Measurements from ENCODE around the gene FRMD3. TPM values are rescaled to one million over a fixed set of nuclear protein-coding genes. Genes with fewer than 3 reads are reported as not detected.

The FRMD3 gene
- total RNA-seq, 1 donor from 2014 or later: 0.40 TPM

DNA sequence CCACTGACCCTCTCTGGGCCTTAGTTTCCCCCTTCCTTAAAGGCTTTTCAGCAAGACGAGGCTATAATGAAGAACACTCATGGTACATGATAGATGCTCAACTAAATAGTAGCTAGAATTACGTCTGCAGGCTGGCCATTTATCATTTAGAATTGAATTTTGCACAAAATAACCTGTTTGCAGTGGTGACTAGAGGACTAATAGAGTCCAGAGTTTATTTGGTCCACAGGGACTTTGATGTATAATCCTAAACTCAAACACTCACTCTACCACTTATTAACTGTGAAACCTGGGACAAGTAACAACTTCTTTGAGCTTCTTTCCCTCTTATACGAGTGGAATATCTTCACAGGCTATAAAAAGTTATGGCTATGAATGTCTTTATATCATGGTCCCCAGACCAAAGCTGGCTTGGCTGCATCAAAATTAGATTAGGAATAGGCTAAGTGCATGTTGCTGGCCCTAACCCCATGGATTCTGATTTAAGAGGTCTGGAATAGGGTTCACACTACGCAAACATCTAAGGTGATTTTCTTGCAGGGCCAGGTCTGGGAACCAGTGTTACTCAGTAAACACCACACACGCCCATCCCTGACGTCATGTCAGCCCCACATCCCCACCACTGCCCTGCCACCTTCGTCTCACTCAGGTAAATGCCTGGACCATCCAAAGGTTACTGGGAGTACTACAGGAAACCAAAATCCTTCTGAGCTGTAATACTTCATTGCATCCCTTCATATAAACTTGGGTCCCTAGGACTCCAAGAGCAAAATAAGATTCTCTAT is 150.6 kb downstream of the FRMD3 start:
- TF ChIP-seq, protein P1, sequence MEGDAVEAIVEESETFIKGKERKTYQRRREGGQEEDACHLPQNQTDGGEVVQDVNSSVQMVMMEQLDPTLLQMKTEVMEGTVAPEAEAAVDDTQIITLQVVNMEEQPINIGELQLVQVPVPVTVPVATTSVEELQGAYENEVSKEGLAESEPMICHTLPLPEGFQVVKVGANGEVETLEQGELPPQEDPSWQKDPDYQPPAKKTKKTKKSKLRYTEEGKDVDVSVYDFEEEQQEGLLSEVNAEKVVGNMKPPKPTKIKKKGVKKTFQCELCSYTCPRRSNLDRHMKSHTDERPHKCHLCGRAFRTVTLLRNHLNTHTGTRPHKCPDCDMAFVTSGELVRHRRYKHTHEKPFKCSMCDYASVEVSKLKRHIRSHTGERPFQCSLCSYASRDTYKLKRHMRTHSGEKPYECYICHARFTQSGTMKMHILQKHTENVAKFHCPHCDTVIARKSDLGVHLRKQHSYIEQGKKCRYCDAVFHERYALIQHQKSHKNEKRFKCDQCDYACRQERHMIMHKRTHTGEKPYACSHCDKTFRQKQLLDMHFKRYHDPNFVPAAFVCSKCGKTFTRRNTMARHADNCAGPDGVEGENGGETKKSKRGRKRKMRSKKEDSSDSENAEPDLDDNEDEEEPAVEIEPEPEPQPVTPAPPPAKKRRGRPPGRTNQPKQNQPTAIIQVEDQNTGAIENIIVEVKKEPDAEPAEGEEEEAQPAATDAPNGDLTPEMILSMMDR (IDR thresholded peaks at IDR 0.05; ENCODE audit: unreplicated experiment): no peak
- peaks cover 14% of the 10 kb centered on the region for H3K9me3 Mint-ChIP-seq
- no peaks in the 10 kb centered on the region for H3K36me3 Mint-ChIP-seq
- H3K27me3 Mint-ChIP-seq (ENCODE audit: low read depth): peaks cover 29% of the 10 kb centered on the region
- no peaks in the 10 kb centered on the region for H3K4me1 Mint-ChIP-seq
- DNase-seq (ENCODE audit: low spot score in 2 of 2, unreplicated experiment in 2 of 2): no peak
- no peak overlapping the region for H3K27ac Mint-ChIP-seq
- no peak overlapping the region for H3K4me3 Mint-ChIP-seq

DNA sequence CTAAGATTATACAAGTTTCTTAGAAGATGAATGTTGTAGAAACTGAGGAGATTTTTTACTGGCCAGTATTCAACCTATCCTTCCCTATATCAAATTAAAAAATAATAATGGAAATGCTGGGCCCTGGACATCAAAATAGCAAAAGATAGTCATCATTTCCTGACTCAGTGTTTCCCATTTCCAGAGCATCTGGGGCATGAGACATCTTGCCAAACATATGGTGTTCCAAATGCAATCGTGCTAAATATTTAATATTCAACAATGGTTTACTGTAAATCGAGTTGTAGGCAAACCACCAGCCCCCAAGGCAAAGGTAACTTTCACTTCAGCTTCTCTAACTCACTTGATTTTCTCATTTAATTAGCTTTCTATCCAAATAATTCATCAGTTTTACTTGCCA is 152.9 kb downstream of the FRMD3 start:
- TF ChIP-seq, protein P1 (IDR thresholded peaks at IDR 0.05; ENCODE audit: unreplicated experiment): no peak
- Mint-ChIP-seq H3K27me3 (ENCODE audit: low read depth) (peaks cover 12% of the 10 kb centered on the region), H3K4me1 (no peaks in the 10 kb centered on the region), H3K27ac (no peak overlapping the region), H3K9me3 (peaks cover 15% of the 10 kb centered on the region), H3K36me3 (no peaks in the 10 kb centered on the region), H3K4me3 (no peak overlapping the region)
- DNase-seq (ENCODE audit: low spot score in 2 of 2, unreplicated experiment in 2 of 2): no peak

DNA sequence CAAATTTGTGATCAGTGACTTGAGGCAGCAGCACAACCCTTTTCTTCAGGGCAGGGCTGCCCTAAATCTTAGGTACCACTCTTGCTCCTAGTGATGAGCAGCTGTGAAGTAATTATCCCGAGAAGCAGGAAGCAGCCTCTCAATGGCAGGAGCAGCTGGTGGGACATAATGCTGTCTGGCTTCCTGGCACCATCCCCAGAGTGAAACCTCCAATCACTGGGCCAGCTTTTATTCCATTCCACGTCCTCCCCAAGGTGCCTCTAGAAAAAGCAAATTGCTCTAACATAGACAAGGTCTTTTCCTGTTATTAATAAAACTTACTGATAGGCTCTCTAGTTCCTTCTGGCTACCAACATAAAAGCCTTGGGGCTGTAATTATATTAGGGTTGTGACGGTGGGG is 154.0 kb downstream of the FRMD3 start:
- Mint-ChIP-seq H3K27ac (no peak overlapping the region), H3K36me3 (no peaks in the 10 kb centered on the region), H3K27me3 (ENCODE audit: low read depth) (peaks cover 12% of the 10 kb centered on the region), H3K9me3 (peaks cover 20% of the 10 kb centered on the region), H3K4me1 (no peaks in the 10 kb centered on the region), H3K4me3 (no peak overlapping the region)
- DNase-seq (ENCODE audit: low spot score in 2 of 2, unreplicated experiment in 2 of 2): no peak
- TF ChIP-seq, protein P1 (IDR thresholded peaks at IDR 0.05; ENCODE audit: unreplicated experiment): no peak

DNA sequence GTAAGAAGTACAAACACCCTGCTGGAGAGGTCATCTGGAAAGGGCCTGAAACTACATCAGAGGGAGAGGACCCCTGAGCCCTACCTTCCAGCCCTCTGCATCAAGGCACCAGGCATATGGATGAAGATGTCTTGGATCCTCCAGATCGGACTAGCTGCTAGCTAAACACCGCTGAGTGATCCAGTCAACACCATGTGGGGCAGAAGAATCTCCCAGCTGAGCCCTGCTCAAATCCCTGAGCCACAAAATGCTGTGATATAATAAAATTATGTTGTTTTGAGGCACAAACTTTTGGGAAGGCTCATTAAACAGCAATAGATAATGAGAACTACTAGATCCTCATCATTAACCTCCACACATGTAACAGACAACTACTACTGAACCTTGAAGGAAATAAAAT is 155.2 kb downstream of the FRMD3 start:
- Mint-ChIP-seq H3K4me1 (no peaks in the 10 kb centered on the region), H3K27ac (no peak overlapping the region), H3K9me3 (peaks cover 20% of the 10 kb centered on the region), H3K36me3 (no peaks in the 10 kb centered on the region), H3K27me3 (ENCODE audit: low read depth) (peaks cover 12% of the 10 kb centered on the region), H3K4me3 (no peak overlapping the region)
- TF ChIP-seq, protein P1 (IDR thresholded peaks at IDR 0.05; ENCODE audit: unreplicated experiment): no peak
- DNase-seq (ENCODE audit: low spot score in 2 of 2, unreplicated experiment in 2 of 2): no peak

DNA sequence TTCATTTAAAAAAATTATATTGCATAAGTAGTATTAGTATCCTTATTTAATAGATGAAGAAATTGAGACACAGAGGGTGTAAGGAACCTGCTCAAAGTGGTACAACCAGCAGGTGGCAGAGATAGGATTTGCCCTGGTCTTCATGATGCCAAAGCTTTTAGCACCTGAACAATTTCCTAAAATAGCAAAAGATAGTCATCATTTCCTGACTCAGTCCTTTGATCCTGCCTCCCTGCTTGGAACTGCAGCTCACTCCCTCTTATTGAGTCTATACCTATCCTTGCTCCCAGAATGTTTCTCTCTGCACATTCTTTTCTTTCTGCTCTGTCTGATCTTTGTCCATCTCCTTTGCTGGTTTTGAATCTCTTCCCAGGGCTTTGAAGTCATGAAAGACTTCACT is 155.8 kb downstream of the FRMD3 start:
- no peaks in the 10 kb centered on the region for H3K36me3 Mint-ChIP-seq
- peaks cover 20% of the 10 kb centered on the region for H3K9me3 Mint-ChIP-seq
- peaks cover 7% of the 10 kb centered on the region for H3K27me3 Mint-ChIP-seq (ENCODE audit: low read depth)
- no peak for DNase-seq (ENCODE audit: low spot score in 2 of 2, unreplicated experiment in 2 of 2)
- H3K4me3 Mint-ChIP-seq: no peak overlapping the region
- TF ChIP-seq, protein P1 (IDR thresholded peaks at IDR 0.05; ENCODE audit: unreplicated experiment): no peak
- H3K27ac Mint-ChIP-seq: no peak overlapping the region
- H3K4me1 Mint-ChIP-seq: no peaks in the 10 kb centered on the region
